SK-N-SH (cell line): Measurements from ENCODE around the gene SLC25A25. TPM values are rescaled to one million over a fixed set of nuclear protein-coding genes. Genes with fewer than 3 reads are reported as not detected.
A peak's percentile ranks its signal among the peaks of the same experiment; 100 is the strongest.

Experiments used
- CTCF ChIA-PET: fragments of 300-600, 350-600 bp; formaldehyde crosslinking; extraction: SDS; loops from one replicate; lab custom pipeline; 2021; lab: Yijun Ruan, JAX
- POLR2A ChIA-PET: fragments of 350-600 bp; sonication (Branson Sonifier 250); formaldehyde crosslinking; extraction: SDS; loops from one replicate; lab custom pipeline; 2020; ENCODE audit warnings: antibody characterized with exemption, inconsistent platforms; lab: Yijun Ruan, JAX
- DNase-seq: peaks from one replicate; pipeline ENCODE4 v3.0.0; 2012
- H2AFZ ChIP-seq: fragments of 200-600 bp; sonication (generic); 2 replicates; pipeline ENCODE4 v1.8.1; 2016; ENCODE audit warnings: antibody characterized with exemption, mild to moderate bottlenecking, low read depth
- H3F3A ChIP-seq: fragments of 200-600 bp; sonication (generic); replicated peaks from 2 replicates; pipeline ENCODE3; 2016; ENCODE audit warnings: antibody characterized with exemption, mild to moderate bottlenecking; ENCODE audit not compliant: insufficient read depth
- H3K27ac ChIP-seq, 2 experiments: fragments of 200-500 bp in 1 of 2; fragments of 200-600 bp in 1 of 2; sonication (Bioruptor generic) in 1 of 2; sonication (generic), shearing (Covaris generic) in 1 of 2; 2 replicates each; pipeline versions ENCODE4 v1.5.1 to v1.6.1; 2014 to 2016; ENCODE audit warnings: low read depth in 2 of 2, inconsistent platforms in 1 of 2, low read length in 1 of 2, mild to moderate bottlenecking in 1 of 2, mixed read lengths in 1 of 2
- H3K27me3 ChIP-seq: fragments of 200-600 bp; sonication (generic), shearing (Covaris generic); 2 replicates; pipeline ENCODE4 v1.6.1; 2016; ENCODE audit warnings: mixed run types; ENCODE audit not compliant: insufficient read depth
- H3K36me3 ChIP-seq, 2 experiments: fragments of 200-500 bp in 1 of 2; fragments of 200-600 bp in 1 of 2; sonication (Bioruptor generic) in 1 of 2; sonication (generic) in 1 of 2; replicated peaks in 1 of 2; 2 replicates each; pipeline versions ENCODE3 to v1.5.1; 2014 to 2016; ENCODE audit warnings: low read length in 1 of 2, mild to moderate bottlenecking in 1 of 2; ENCODE audit not compliant: insufficient read depth in 2 of 2, control insufficient read depth in 1 of 2
- H3K4me1 ChIP-seq, 2 experiments: fragments of 200-500 bp in 1 of 2; fragments of 200-600 bp in 1 of 2; sonication (Bioruptor generic) in 1 of 2; sonication (generic), shearing (Covaris generic) in 1 of 2; 2 replicates each; pipeline versions ENCODE4 v1.5.1 to v1.6.1; 2014 to 2016; ENCODE audit warnings: low read depth in 1 of 2, low read length in 1 of 2, mixed run types in 1 of 2; ENCODE audit not compliant: insufficient read depth in 2 of 2, control insufficient read depth in 1 of 2
- H3K4me2 ChIP-seq: fragments of 200-600 bp; sonication (generic), shearing (Covaris generic); 2 replicates; pipeline ENCODE4 v1.6.1; 2017; ENCODE audit warnings: mixed run types
- H3K4me3 ChIP-seq, 2 experiments: fragments of 200-500 bp in 1 of 2; fragments of 200-600 bp in 1 of 2; sonication (Bioruptor generic) in 1 of 2; sonication (generic), shearing (Covaris generic) in 1 of 2; 2 replicates each; pipeline versions ENCODE4 v1.5.1 to v1.8.1; 2014 to 2016; ENCODE audit warnings: low read depth in 2 of 2, inconsistent platforms in 1 of 2, low read length in 1 of 2, mild to moderate bottlenecking in 1 of 2, mixed read lengths in 1 of 2, moderate library complexity in 1 of 2
- H3K79me2 ChIP-seq: fragments of 200-600 bp; sonication (generic); 2 replicates; pipeline ENCODE4 v1.8.1; 2017; ENCODE audit warnings: mild to moderate bottlenecking; ENCODE audit not compliant: insufficient read depth
- H3K9ac ChIP-seq: fragments of 200-600 bp; sonication (generic); 2 replicates; pipeline ENCODE4 v1.6.1; 2017; ENCODE audit warnings: mixed run types
- H3K9me2 ChIP-seq: fragments of 200-600 bp; sonication (generic); 2 replicates; pipeline ENCODE4 v1.6.1; 2017; ENCODE audit warnings: mixed run types
- H3K9me3 ChIP-seq: fragments of 200-600 bp; sonication (generic); 2 replicates; pipeline ENCODE4 v1.6.1; 2017; ENCODE audit warnings: mixed run types, mild to moderate bottlenecking, moderate library complexity
- H4K20me1 ChIP-seq: fragments of 200-600 bp; sonication (generic); 2 replicates; pipeline ENCODE4 v1.6.1; 2017; ENCODE audit warnings: mild to moderate bottlenecking, mixed run types; ENCODE audit not compliant: insufficient read depth
- CHD2 ChIP-seq: fragments of 150-350 bp; IDR thresholded peaks from 2 replicates; pipeline ENCODE4 v1.6.1; 2018; ENCODE audit warnings: low read length; ENCODE audit not compliant: partially characterized antibody
- CTCF ChIP-seq: fragments of 200-600 bp; sonication (generic); IDR thresholded peaks from 2 replicates; pipeline ENCODE4 v1.6.1; 2017; ENCODE audit warnings: antibody characterized with exemption, mild to moderate bottlenecking, moderate library complexity
- ELF1 ChIP-seq: IDR thresholded peaks from 2 replicates; pipeline ENCODE4 v1.4.0; 2012
- FOSL2 ChIP-seq: IDR thresholded peaks from 2 replicates; pipeline ENCODE4 v1.4.0; 2012; ENCODE audit warnings: low read depth, mild to moderate bottlenecking, moderate library complexity, borderline replicate concordance
- GABPA ChIP-seq: IDR thresholded peaks from 2 replicates; pipeline ENCODE4 v1.4.0; 2012; ENCODE audit warnings: low read depth, mild to moderate bottlenecking
- MXI1 ChIP-seq: IDR thresholded peaks from 2 replicates; pipeline ENCODE4 v1.6.1; 2012; ENCODE audit warnings: mild to moderate bottlenecking, low read depth, low read length, improper control_type of control experiment
- RAD21 ChIP-seq: IDR thresholded peaks from 2 replicates; pipeline ENCODE4 v1.6.1; 2012; ENCODE audit warnings: mild to moderate bottlenecking, low read length
- TCF12 ChIP-seq: IDR thresholded peaks from 2 replicates; pipeline ENCODE4 v1.4.0; 2012
- TEAD4 ChIP-seq: IDR thresholded peaks from 2 replicates; pipeline ENCODE4 v1.4.0; 2012; ENCODE audit warnings: mild to moderate bottlenecking, borderline replicate concordance; ENCODE audit not compliant: insufficient read depth
- WGBS: methylation state at CpG from one replicate; pipeline ENCODE4 v1.1.6; 2017; ENCODE audit warnings: low lambda C conversion rate; 5-methylcytosine and 5-hydroxymethylcytosine counted together
- polyA plus RNA-seq, 3 experiments: library from polyadenylated mRNA; depleted of rRNA; stranded (reverse); fragments of >200 nt; gene quantifications; 2 replicates each; pipeline ENCODE4 v1.2.3, GENCODE V29; 2012

Gene SLC25A25
- polyA plus RNA-seq, 1 of the 3 experiments (the other 2 are of a cell fraction) = 12.1 TPM

- no peak for TF ChIP-seq RAD21
- TF ChIP-seq ELF1 = no peak
- no peak for TF ChIP-seq GABPA
- TF ChIP-seq FOSL2 = no peak
These were observed 34.2 kb downstream of the SLC25A25 start (continued) for GRCh38 chr9:128102196-128102595.

GRCh38 chr9:128102861-128103588 lies 35.0 kb downstream of the SLC25A25 start:
- Histone ChIP-seq H3K27ac (no peak overlapping the region; a peak in 1 of 4 replicates), H3K27me3 (no peaks in the 10 kb centered on the region), H3K4me1 (peaks cover 15 to 25% of the 10 kb centered on the region in 2 experiments; a peak in 3 of 4 replicates), H2AFZ (no peak overlapping the region), H3K79me2 (peaks cover 32% of the 10 kb centered on the region; the same call in 1 of the 2 replicates), H4K20me1 (0 out of 2 replicates have a peak, but pooled peaks cover 5% of the 10 kb centered on the region), H3K4me2 (no peak overlapping the region), H3F3A (no peaks in the 10 kb centered on the region), H3K4me3 (no peak overlapping the region), H3K9me3 (no peaks in the 10 kb centered on the region), H3K9ac (no peak overlapping the region), H3K36me3 (peaks cover 17 to 61% of the 10 kb centered on the region in 2 experiments), H3K9me2 (no peaks in the 10 kb centered on the region)
- POLR2A ChIA-PET = no interaction called here
- TF ChIP-seq MXI1 = no peak
- no peak for TF ChIP-seq CHD2
- TF ChIP-seq TCF12 = no peak
- no peak for TF ChIP-seq TEAD4
- 93% methylated on average over 20 of the region's 23 CpGs for WGBS
- CTCF ChIA-PET = interaction anchor here (0.6 to 18.8 kb wide), 6 partner anchors 9 to 161 kb away, joined by 3 to 246 read pairs (median 4); no protein-coding TSS in a partner anchor
- no peak for DNase-seq

- no peak overlapping the region for H3K4me3 ChIP-seq
- ChIA-PET CTCF (interaction anchor here (1.2 to 18.8 kb wide), 3 partner anchors 9 to 161 kb away, joined by 4 to 246 read pairs (median 6); no protein-coding TSS in a partner anchor), POLR2A (interaction anchor here (0.8 kb wide), 1 partner anchor 36 kb away, joined by 4 read pairs; the partner anchor contains the start of genes NAIF1 and SLC25A25)
- no peaks in the 10 kb centered on the region for H3K9me2 ChIP-seq
- WGBS = 93% methylated on average over 5 of the region's 8 CpGs
- H3K36me3 ChIP-seq = peaks cover 21 to 66% of the 10 kb centered on the region in 2 experiments
- no peak overlapping the region; a peak in 1 of 4 replicates for H3K27ac ChIP-seq
- H3K4me1 ChIP-seq = peaks cover 10 to 20% of the 10 kb centered on the region in 2 experiments; a peak in 3 of 4 replicates
- peaks cover 27% of the 10 kb centered on the region; the same call in 1 of the 2 replicates for H3K79me2 ChIP-seq
- no peaks in the 10 kb centered on the region for H3K27me3 ChIP-seq
- H3K9me3 ChIP-seq = no peaks in the 10 kb centered on the region
- H3F3A ChIP-seq = no peaks in the 10 kb centered on the region
- H2AFZ ChIP-seq = no peak overlapping the region
- H3K9ac ChIP-seq = no peak overlapping the region
- H4K20me1 ChIP-seq = 0 out of 2 replicates have a peak, but pooled peaks cover 5% of the 10 kb centered on the region
- no peak for DNase-seq
- TF ChIP-seq GABPA = no peak
- TF ChIP-seq CTCF = peak; percentile 27
- no peak overlapping the region for H3K4me2 ChIP-seq
These were observed 35.5 kb downstream of the SLC25A25 start for GRCh38 chr9:128103589-128103962.
